Left cardiac atrium (tissue), 4 donors: ENCODE measurements around the gene DCP1B. TPM values are rescaled to one million over a fixed set of nuclear protein-coding genes. Genes with fewer than 3 reads are reported as not detected.
A peak's percentile ranks its signal among the peaks of the same experiment; 100 is the strongest.

Source experiments
- ATAC-seq, 2 donors: fragments of 200-7000 bp; cut with Tn5 transposase; one replicate each; pipeline ENCODE4 v1.9.1; 2020; ENCODE audit warnings: mild to moderate bottlenecking in 2 of 2, moderate library complexity in 2 of 2
- DNase-seq: peaks from one replicate; pipeline ENCODE4 v3.0.0-alpha.2; 2020
- intact Hi-C, 2 donors: fragments of 100-400 bp; cut with DNase I; formaldehyde crosslinking; loops; one replicate each; pipeline versions ENCODE4 v1.14.1 to v1.15.1; 2022 to 2023
- total RNA-seq, 2 donors: library from RNA; stranded (reverse); fragmentation: NEBNext Ultra II Directional; extraction: Animal tissue kit (Norgen Biotek cat#: 25700); gene quantifications; one replicate each; pipeline ENCODE4 v1.2.1, GENCODE V29; 2021
- donor health status: DM: no; HTN: yes; CAD: no.
- donor health status: DM: no; HTN: yes; CAD: no; lungs with severe emphysema.
- donor health status: DM: yes; HTN: yes; CAD: no.
- donor health status: Dilated cardiomyopathy.

Gene DCP1B
- total RNA-seq, 2 donors from 2014 or later, result 3.1 to 3.7 TPM

- intact Hi-C loops, result loop anchor here (1.0 to 5.0 kb wide), 5 partner anchors 143 to 308 kb away; no protein-coding TSS in a partner anchor
- DNase-seq (peak; percentile 85), ATAC-seq (peak; percentile 78)
Observed at GRCh38 chr12:1939801-1940607, 64.3 kb downstream of the DCP1B start.

- intact Hi-C loops, result loop anchor here (2.0 to 5.0 kb wide), 3 partner anchors 143 to 307 kb away; no protein-coding TSS in a partner anchor
- no peak for DNase-seq
- ATAC-seq, result no peak
Observed at GRCh38 chr12:1939331-1939730, 64.9 kb downstream of the DCP1B start.

DNA sequence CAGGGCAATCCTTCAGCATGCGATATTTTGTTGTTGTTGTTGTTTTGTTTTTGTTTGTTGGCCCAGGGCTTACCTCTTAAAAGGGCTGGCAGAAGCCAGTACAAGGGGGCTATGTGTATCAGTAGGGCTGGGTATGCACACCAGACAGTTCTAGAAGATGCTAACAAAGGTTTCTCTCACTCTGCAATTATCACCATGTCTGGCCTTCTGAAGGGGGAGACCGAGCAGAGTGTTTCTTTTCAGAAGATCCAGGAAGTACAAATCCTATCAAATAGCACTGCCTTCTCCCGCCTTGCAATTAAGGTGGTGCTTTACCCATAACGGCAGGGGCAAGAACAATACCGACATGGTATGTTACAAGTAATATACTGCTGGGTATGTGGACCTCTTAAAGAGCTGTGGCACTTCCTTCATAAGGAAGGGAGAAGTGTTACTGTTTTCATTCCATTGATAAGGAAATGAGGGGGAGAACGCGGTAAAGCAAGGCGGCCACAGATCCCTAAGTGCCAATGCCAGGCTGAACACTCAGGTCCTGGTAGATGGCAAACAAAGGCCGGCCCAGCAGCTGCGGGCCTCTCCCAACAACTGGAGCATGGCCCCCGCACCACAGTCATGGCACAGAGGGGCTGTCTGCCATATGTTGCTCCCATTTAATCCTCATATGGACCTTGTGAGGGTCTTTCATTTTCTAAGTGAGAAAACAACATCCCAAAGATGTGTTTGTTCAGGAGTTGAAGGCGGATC lies 66.6 kb downstream of the DCP1B start:
- intact Hi-C loops, result loop anchor here (2.0 to 5.0 kb wide), 3 partner anchors 141 to 305 kb away; no protein-coding TSS in a partner anchor
- ATAC-seq (no peak), DNase-seq (no peak)

GRCh38 chr12:1936406-1937320 lies 67.6 kb downstream of the DCP1B start:
- intact Hi-C loops, result loop anchor here (5.0 kb wide), 2 partner anchors 284 to 304 kb away; no protein-coding TSS in a partner anchor
- ATAC-seq (peak; percentile 80 to 89), DNase-seq (peak; percentile 70)

DNA sequence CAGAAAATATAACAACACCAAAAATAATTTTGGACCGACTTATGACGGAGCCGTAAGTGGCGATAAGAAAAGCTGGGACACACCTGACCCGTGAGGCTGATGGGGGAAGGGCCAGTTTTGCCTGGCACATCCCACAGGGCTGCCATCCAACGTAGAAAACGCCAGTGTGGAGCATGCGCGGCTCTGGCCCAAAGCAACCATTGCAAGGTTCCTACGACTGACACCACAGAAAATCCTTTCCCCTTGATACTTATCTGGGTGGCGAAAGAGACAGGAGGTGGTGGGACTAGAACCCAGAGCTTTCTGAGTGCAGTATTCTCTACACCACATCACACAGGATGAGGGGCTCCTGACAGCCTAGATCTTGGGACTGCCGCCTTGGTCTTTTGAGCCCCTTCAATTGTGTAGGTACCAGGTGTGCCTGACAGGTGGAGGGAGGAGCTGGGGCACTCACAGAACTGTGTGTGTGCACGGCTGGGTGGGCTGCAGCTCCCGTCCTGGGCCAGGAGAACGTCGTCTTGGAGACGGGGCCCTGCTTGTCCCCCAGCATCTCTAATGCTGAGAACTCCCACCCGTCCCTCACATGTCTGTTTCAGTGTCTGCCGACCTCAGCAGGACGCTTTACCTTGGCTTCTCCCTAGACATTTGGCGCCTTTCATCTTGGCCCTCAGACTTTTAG lies 68.4 kb downstream of the DCP1B start:
- intact Hi-C loops, result loop anchor here (5.0 kb wide), 2 partner anchors 284 to 304 kb away; no protein-coding TSS in a partner anchor
- no peak for DNase-seq
- peak in 1 of 2 donors; percentile 38 for ATAC-seq

GRCh38 chr12:1935242-1935641 lies 69.0 kb downstream of the DCP1B start:
- intact Hi-C loops, result loop anchor here (5.0 kb wide), 2 partner anchors 283 to 303 kb away; no protein-coding TSS in a partner anchor
- DNase-seq, result no peak
- ATAC-seq, result peak in 1 of 2 donors; percentile 4

- intact Hi-C loops, result loop anchor here (5.0 kb wide), 2 partner anchors 283 to 303 kb away; no protein-coding TSS in a partner anchor
- ATAC-seq (no peak), DNase-seq (no peak)
Observed at GRCh38 chr12:1934831-1935230, 69.4 kb downstream of the DCP1B start.

GRCh38 chr12:1934068-1934467 lies 70.2 kb downstream of the DCP1B start:
- DNase-seq, result no peak
- no peak for ATAC-seq
- intact Hi-C loops, result no loop called here

- DNase-seq, result no peak
- intact Hi-C loops, result no loop called here
- no peak for ATAC-seq
Observed at GRCh38 chr12:1933342-1934051, 70.8 kb downstream of the DCP1B start.

DNA sequence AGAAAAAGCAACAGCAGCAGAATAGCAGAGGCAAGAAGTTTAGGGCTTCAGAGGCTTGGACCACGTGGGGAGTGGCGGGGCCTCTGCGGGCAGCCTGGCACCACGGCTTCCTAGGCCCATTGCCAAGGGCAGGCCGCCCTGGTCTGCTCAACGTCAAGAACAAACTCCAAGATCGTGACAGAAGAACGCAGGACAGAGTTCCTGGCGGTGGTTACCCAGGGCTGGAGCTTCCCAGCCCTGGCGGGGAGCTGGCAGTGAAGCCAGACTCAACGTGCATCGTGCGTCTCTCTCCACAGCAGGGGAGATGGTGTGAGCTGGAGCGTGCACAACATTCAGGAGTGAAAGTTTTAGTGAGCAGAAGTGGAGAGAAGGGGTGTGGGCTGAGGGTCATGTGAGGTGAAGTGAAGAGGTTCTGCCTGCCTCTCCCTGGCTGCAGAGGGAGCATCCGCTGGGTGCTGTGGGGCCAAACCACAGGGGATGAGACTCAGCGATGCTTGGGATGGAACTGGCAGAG lies 71.9 kb downstream of the DCP1B start:
- ATAC-seq (peak; percentile 62 to 80), DNase-seq (peak; percentile 66)
- intact Hi-C loops, result no loop called here

GRCh38 chr12:1931642-1932041 lies 72.6 kb downstream of the DCP1B start:
- no peak for DNase-seq
- intact Hi-C loops, result no loop called here
- ATAC-seq, result no peak

- intact Hi-C loops, result no loop called here
- DNase-seq, result no peak
- no peak for ATAC-seq
Observed at GRCh38 chr12:1930803-1931597, 73.3 kb downstream of the DCP1B start.

DNA sequence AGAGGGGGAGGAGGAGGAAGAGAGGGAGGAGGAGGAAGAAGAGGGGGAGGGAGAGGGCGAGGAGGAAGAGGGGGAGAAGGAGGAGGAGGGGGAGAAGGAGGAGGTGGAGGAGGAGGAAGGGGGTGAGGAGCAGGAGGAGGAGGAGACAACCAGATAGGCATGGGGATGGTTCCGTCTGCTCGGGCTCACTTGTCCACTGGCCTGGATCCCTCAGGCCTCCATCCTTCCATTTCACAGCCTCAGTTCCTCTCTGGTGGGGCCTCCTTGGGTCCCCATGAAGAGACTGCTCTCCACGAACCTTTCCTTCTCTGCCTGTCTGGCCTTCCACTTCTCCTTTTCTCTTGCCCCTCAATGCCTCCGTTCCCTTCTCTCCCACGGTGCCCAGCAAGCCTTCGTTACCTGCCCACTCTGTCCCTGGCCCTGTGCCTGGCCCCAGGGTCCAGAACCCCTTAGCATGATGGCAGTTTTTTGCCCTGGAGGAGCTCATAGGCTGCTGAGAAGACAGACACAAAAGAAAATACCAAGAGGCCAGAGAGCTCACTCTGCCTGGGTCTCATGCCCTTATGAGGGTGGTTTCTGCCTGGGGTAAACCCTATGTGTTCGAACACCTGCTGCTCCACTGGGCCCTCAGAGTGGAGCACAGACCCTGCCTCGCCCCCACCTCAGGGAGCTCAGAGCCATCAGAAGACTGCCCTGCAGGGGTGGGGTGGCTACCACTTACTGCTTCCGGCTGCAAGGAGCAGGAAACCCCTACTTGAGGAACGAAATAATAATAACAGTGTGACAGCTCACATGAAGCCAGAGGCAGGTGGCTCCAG lies 74.1 kb downstream of the DCP1B start:
- ATAC-seq (no peak), DNase-seq (no peak)
- intact Hi-C loops, result no loop called here

DNA sequence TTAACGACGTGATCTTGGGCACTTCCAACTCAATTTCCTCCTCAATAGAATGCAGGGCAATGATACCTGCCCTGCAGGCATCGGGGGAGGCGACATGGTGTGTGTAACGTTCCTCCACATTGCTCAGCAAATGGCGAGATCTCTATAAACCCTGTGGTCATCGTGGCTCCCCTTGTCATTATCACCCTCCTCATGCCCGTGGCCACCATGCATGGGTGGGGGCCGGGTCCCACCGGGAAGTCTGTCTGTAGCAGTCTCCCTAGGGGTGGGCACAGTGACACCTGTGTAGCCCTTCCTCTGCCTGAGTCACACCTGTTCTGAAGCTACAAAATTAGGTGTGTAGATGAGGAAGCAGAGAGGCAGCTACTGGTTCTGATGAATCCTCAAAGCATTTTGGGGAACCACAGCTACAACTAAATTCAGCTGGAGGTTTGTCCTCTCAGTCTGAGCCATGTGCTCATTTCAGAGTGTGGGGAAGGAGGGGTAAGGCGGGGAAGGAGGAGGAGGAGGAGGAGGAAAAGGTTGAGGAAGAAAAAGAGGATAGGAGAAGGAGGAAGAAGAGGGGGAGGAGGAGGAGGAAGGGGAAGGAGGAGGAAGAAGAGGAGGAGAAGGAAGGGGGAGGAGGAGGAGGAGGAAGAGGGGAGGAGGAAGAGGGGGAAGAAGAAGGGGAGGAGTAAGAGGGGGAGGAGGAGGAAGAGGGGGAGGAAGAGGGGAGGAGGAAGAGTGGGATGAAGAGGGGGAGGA lies 74.8 kb downstream of the DCP1B start:
- ATAC-seq, result no peak
- no peak for DNase-seq
- intact Hi-C loops, result no loop called here

DNA sequence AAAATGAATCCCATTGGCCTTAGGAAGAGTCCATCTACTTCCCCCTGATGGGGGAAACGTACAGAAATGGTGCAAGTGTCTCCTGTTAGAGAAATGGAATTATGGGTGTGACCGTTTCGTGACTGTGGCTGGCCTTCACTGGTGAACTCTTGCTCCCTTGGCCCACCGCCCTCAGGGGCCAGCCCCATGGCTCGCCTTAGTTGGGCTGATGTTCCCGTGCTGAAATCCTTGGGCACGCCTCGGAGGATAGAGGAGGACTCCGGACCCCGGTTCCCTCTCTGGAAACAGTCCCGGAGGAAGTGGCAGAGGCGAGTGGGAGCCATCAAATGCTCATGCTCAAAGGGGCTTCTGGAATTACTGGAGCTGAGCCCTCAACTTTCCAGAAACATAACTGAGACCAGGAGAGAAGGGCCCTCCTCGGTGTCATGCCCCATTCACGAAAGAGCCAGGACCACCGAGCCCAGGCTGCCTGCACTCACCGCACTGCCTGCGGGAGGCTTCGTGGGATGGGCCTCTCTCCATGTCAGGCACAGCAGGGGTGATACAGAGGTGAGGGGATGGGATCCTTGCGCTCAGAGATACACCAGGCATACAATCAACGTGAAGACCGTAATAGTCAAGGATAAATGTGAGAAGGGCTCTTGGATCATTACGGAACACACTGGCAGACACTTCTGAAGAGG lies 75.7 kb downstream of the DCP1B start:
- DNase-seq (no peak), ATAC-seq (no peak)
- intact Hi-C loops, result no loop called here
